Uterus (tissue), 4 donors: ENCODE results near the gene ST3GAL5. TPM values are rescaled to one million over a fixed set of nuclear protein-coding genes. Genes with fewer than 3 reads are reported as not detected.
"Not testable (repeated sequence)": the region's sequence is repeated elsewhere in the genome, so short reads cannot be mapped to it uniquely, and the experiment has no call there.

Source experiments
- DNase-seq, 2 donors: peaks; one replicate each; pipeline ENCODE4 v3.0.0-alpha.2; 2019 to 2020
- H3K27ac ChIP-seq, 2 donors: fragments of 200-600 bp; sonication (generic); 1 replicate in 1 of 2; 2 replicates in 1 of 2; pipeline ENCODE4 v1.5.1; 2016 to 2018
- H3K27me3 ChIP-seq, 2 donors: fragments of 200-600 bp; sonication (generic); one replicate each; pipeline ENCODE4 v1.5.1; 2018 to 2019; ENCODE audit warnings: control low read depth in 1 of 2
- H3K36me3 ChIP-seq, 2 donors: fragments of 200-600 bp; sonication (generic); one replicate each; pipeline ENCODE4 v1.5.1; 2019; ENCODE audit warnings: control low read depth in 1 of 2
- H3K4me1 ChIP-seq, 2 donors: fragments of 200-600 bp; sonication (generic); one replicate each; pipeline ENCODE4 v1.5.1; 2018 to 2019; ENCODE audit warnings: control low read depth in 1 of 2
- H3K4me3 ChIP-seq, 2 donors: fragments of 200-600 bp; sonication (generic); 1 replicate in 1 of 2; 2 replicates in 1 of 2; pipeline ENCODE4 v1.5.1; 2018 to 2019; ENCODE audit warnings: mild to moderate bottlenecking in 1 of 2
- H3K9me3 ChIP-seq, 2 donors: fragments of 200-600 bp; sonication (generic); one replicate each; pipeline ENCODE4 v1.5.1; 2019; ENCODE audit warnings: control low read depth in 1 of 2
- POLR2A ChIP-seq, 2 donors: fragments of 450-650 bp; IDR thresholded peaks; one replicate each; pipeline ENCODE4 v1.6.1; 2016; ENCODE audit warnings: antibody characterized with exemption in 2 of 2, mild to moderate bottlenecking in 1 of 2, moderate library complexity in 1 of 2
- intact Hi-C: fragments of 100-400 bp; cut with DNase I; formaldehyde crosslinking; loops from one replicate; pipeline ENCODE4 v1.15.1; 2023; ENCODE audit warnings: low total_unique reads
- total RNA-seq, 4 donors: library from RNA; depleted of rRNA in 3 of 4; stranded (reverse); fragments of >200 nt in 3 of 4; gene quantifications; one replicate each; pipeline versions ENCODE4 v1.1.0 to v1.2.4, GENCODE V29; 2014 to 2023
- TF ChIP-seq, protein P1 (sequence below), 4 experiments: fragments of 200-600 bp in 2 of 4; fragments of 450-650 bp in 2 of 4; sonication (generic) in 2 of 4; IDR thresholded peaks; one replicate each; pipeline ENCODE4 v1.5.1; 2016 to 2019; ENCODE audit warnings: antibody characterized with exemption in 4 of 4, mild to moderate bottlenecking in 2 of 4, moderate library complexity in 1 of 4
- donor health status: DM: yes; HTN: yes; CAD: no.

The ST3GAL5 gene
- total RNA-seq, 4 donors from 2014 or later = 12.3 to 52.9 (median 32.9) TPM

GRCh38 chr2:85935170-85935745, 46.5 kb upstream of the ST3GAL5 start:
- no peaks in the 10 kb centered on the region for H3K9me3 ChIP-seq
- intact Hi-C loops = no loop called here
- H3K4me1 ChIP-seq = no peaks in the 10 kb centered on the region
- TF ChIP-seq, protein P1, sequence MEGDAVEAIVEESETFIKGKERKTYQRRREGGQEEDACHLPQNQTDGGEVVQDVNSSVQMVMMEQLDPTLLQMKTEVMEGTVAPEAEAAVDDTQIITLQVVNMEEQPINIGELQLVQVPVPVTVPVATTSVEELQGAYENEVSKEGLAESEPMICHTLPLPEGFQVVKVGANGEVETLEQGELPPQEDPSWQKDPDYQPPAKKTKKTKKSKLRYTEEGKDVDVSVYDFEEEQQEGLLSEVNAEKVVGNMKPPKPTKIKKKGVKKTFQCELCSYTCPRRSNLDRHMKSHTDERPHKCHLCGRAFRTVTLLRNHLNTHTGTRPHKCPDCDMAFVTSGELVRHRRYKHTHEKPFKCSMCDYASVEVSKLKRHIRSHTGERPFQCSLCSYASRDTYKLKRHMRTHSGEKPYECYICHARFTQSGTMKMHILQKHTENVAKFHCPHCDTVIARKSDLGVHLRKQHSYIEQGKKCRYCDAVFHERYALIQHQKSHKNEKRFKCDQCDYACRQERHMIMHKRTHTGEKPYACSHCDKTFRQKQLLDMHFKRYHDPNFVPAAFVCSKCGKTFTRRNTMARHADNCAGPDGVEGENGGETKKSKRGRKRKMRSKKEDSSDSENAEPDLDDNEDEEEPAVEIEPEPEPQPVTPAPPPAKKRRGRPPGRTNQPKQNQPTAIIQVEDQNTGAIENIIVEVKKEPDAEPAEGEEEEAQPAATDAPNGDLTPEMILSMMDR (IDR thresholded peaks at IDR 0.05) = no peak
- TF ChIP-seq POLR2A (IDR thresholded peaks at IDR 0.05) = no peak
- H3K36me3 ChIP-seq = no peaks in the 10 kb centered on the region
- H3K27ac ChIP-seq = peak overlapping the region in 1 of 2 donors; percentile 68
- H3K4me3 ChIP-seq = no peak overlapping the region
- DNase-seq = no peak
- H3K27me3 ChIP-seq = no peaks in the 10 kb centered on the region

- Histone ChIP-seq H3K36me3 (no peaks in the 10 kb centered on the region), H3K27ac (peak overlapping the region in 1 of 2 donors; percentile 22), H3K4me1 (no peaks in the 10 kb centered on the region), H3K4me3 (no peak overlapping the region), H3K9me3 (no peaks in the 10 kb centered on the region), H3K27me3 (no peaks in the 10 kb centered on the region)
- TF ChIP-seq, protein P1 (IDR thresholded peaks at IDR 0.05) = no peak
- no peak for TF ChIP-seq POLR2A (IDR thresholded peaks at IDR 0.05)
- no peak for DNase-seq
- intact Hi-C loops = no loop called here
Measured at GRCh38 chr2:85933753-85934594, 45.2 kb upstream of the ST3GAL5 start.

- H3K36me3 ChIP-seq, H3K4me1 ChIP-seq, H3K27ac ChIP-seq, DNase-seq, H3K4me3 ChIP-seq, H3K27me3 ChIP-seq, intact Hi-C loops, H3K9me3 ChIP-seq: not testable (repeated sequence)
Measured at GRCh38 chr2:85931151-85931550, 42.4 kb upstream of the ST3GAL5 start.

DNA sequence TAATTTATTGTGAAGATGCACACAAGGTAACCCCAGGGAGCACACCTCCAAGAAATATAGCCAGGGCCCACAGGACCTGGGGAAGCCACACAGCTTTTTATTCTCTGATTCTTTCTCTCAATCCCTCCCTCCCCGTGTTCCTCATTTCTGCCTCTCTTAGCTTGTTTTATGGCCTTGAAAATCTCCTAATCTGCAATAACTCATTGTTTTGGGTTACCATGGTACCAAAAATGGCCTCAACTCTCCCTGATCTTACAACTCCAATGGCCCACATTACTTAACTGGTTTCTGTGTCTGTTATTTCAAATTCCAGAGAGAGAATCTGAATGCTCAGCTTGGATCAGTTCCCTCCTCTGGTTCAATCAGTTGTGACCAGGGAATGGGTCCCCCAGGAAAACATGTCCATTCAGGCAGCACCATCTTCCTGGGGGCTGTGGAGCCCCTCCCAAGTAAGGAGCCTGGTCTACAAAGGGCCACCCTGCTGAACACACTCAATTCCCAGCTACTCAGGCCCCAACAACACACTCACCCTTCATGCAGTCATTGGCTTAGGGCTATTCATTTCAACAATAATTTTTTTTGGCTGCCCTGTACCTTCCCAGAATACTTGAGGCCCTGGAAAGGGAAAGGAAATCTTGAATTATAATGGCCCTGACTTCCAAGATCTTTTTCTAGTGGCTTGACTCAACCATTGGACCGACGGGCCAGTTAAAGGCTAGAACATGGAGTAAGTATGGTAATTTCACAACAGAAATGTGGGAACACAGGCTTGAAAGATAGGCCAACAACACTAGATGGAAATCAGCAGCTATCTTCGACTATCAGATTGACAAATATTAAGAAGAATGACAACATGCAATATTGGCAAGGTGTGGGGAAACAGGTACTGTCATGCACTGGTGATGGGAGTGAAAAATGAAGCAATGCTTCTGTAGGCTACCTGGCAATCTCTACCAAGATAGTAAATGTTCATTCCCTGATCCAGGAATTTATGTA, 41.6 kb upstream of the ST3GAL5 start:
- TF ChIP-seq, protein P1 (IDR thresholded peaks at IDR 0.05) = no peak
- no peak for TF ChIP-seq POLR2A (IDR thresholded peaks at IDR 0.05)
- Histone ChIP-seq H3K27ac (peak overlapping the region in 1 of 2 donors; percentile 17), H3K27me3 (no peaks in the 10 kb centered on the region), H3K4me1 (no peaks in the 10 kb centered on the region), H3K9me3 (no peaks in the 10 kb centered on the region), H3K4me3 (no peak overlapping the region), H3K36me3 (no peaks in the 10 kb centered on the region)
- no peak for DNase-seq
- intact Hi-C loops = no loop called here
